ENCODE data around the gene CIRBP.

CIRBP gene

DNA sequence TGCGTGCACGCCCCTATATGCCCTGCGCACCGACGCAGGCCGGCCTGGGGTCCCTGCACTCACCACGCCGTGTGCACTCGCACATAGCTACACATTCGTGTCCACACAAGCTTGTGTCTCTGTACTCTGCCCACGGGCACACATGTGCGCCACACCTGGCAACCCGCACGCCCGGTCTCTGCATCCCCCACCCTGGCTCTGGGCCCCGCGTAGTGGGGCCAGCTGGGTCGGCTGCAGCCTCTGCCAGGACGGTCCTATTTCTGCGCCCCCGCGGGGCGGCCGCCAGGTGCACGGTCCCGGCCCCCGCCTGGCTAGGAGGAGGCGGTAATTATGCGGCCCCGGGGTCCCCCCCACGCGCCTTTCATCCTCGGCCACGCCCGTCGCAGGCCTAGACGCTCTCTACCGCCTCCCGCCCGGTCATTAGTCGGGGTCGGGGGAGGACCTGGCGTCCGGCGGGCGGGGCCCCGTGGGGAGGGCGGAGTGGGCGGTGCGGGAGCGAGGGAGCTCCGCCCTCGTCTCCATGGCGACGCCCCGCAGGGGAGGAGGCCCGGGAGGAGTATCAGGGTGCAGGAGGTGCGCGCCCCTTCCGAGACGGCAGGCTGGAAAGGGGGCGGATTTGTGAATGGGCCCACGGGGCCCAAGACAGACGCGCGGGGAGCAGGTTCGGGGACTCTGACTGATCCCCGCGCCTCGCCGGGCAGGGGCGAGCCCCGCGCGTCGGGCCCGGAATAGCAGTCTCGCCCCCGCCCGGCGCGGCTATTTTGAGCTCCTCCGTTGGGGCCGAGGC, 2.8 kb upstream of the CIRBP start:
- DNase-seq = peak in 43 of 51 donors; percentile 22 to 83 (median 61)

DNA sequence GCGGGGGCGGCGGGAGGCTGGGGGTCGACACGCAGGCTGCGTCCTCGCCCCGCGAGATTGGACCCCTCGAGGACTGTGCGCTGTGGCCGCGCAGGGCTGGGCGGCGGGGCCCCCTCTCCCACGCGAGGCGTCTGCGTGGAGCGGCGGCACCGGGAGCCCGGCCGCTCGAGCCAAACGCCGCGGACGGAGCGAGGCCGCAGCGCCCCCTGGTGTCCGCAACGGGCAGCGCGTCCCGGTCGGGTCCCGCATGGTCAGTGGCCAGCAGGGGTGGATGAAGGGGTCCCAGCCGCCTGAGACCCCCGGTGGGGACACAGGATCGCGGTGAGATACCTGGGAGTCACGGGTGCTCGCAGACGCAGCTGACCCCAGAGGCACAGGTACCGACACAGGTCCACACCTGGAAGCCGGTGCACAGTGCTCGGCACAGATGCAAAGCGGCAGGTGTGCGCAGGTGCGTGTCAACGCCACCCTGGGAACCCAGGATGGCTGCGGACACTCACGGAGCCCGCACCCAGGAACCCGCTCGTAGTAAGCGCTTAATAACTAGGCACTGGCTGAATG, 2.1 kb upstream of the CIRBP start:
- peak in 47 of 51 donors; percentile 14 to 87 (median 61) for DNase-seq

DNA sequence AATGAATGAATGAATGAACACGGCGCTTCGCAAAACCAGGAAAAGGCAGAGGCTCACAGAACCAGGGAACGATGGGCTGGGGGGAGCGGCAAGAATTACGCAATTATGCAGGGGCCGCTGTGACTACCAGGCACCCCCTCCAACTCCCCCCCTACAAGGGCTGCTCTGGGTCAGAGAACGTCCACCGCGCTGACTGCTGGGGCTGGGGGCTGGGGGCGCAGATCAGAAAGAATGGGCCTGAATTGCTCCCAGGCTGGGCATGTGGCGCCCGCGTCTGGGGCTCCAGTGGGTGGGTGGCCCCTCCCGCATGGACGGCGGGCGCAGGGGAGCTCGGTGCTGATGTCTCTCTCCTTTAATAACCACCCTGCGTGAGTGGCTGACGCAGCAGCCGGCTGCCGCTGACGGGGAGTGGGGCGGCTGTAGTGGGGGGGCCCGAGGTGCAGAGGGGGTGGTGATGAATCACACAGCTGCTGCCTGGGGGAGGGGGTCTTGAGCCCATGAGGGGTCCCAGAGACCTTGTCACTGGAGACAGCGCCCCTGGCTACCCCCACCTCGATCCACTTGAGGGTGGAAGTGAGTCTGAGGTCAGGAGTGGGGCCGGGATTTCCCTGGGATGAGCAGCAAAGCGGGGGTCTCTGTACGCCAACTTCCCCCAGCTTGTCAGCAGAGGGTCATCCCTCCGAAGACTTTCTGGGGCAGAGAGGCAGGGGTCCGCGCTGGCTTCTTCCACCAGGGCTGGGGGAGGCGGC, 1.5 kb upstream of the CIRBP start:
- DNase-seq = peak in 11 of 51 donors; percentile 22 to 74 (median 39)

DNA sequence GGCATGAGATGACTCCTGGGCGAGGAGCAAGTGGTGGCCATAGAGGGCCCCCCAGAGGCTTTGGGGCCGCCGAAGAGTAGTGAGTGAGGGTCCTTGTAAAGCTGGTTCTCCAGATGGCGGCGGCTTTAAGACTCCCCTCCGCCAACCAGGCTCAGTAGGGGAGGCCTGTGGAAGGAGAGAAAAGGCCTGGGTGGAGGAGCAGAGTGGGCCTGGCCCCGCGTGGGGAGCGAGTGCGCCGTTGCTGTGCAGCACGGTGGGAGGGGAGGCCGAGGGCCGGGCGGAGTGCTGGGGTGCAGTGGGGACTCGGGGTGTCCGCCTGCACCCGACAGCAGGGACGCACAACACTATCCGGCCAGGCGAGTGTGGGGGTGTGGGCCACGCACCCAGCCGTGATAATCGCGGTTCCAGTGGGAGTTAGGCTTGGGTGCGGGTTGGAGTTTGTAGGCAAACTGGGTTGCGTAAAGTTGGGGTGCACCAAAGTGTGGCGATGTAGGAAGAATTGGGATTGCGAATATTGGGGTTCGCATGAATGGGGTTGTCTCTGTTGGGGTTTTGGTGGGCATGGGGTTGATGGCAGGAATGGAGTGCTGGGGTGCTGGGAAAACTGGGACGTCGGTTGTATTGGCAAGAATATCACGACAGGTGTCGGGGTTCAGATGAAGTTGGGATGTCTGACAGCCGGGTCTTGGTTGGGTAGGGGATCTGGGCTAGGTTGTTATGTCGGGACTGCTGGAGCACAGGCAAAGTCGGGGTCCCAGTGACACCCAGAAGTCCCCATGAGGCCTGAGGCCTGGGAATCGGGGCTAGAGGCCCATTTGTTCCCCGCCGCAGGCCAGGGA, 687 bp upstream of the CIRBP start:
- peak in 2 of 51 donors; percentile 42 to 49 for DNase-seq

DNA sequence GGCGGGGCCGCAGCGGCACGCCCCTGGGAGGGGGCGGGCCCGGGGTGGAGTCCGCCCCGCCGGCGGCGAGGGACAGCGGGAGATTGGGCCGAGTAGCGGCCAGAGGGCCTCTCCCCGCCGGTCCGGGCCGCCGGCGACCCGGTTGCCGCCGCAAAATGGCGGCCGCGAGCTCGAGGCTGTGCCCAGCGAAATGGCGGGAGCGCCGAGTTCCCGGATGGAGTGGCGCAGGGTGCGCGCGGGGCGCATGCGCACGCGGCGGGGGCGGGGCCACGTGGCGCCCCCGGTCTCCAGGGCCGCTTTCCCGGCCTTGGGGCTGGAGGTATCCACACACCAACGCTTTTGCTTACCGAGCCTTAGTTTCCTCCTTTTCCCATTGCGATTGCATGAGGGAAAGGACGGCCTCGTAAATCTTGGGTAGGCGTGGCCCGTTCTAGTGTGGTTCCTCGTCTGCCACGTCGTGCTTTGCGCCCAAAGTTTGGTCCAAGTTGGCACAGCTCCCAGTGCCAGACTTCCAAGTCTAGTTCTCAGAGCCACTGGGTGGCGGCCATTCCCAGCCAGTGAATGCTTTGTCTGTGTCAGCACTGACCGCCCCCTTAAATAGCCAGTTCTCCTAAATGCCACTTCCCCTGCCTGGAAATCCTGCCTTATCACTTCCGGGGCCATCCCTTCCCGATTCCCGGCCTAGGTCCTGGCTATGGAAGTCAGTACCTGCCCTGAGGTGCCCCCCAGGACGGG, 513 bp downstream of the CIRBP start:
- peak in 50 of 51 donors; percentile 37 to 91 (median 77) for DNase-seq

DNA sequence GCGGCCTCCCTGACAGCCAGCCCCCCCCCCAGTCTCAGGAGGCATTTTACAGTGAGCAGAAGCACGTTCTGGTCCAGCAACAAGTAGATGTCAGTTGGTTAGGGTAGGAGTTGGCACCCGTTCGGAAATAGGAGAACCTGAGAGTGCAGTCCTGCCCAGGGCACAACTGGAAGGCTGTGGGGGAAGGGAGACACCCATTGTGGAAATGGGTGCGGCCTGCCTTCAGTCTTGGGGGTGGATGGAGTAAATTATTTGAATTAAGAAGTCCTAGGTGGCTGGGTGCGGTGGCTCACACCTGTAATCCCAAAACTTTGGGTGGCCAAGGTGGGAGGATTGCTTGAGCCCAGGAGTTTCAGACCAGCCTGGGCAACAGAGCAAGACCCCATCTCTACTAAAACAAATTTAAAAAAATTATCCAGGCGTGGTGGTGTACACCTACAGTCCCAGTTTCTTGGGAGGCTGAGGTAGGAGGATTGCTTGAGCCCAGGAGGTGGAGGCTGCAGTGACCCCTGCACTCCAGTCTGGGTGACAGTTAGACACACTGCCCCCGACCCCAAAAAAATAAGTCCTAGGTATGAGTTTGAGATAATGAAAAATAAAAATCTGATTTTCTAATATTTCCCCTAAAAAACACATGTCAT, 1.2 kb downstream of the CIRBP start:
- no peak for DNase-seq

DNA sequence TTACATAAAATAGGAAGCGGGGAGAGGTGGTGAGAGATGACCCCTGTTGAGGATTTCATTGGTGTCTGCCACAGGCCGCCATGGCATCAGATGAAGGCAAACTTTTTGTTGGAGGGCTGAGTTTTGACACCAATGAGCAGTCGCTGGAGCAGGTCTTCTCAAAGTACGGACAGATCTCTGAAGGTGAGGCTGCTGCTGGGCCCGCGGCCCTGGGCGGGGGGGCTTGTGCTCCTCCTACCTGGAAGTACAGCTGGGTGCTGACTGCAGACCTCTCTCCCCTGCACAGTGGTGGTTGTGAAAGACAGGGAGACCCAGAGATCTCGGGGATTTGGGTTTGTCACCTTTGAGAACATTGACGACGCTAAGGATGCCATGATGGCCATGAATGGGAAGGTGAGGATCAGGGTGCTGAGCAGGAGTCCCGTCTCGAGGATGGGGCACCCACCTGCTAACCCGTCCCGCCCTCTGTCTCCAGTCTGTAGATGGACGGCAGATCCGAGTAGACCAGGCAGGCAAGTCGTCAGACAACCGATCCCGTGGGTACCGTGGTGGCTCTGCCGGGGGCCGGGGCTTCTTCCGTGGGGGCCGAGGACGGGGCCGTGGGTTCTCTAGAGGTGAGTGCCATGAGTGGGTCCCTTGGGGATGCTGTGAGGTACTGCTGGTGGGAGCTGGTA, 1.9 kb downstream of the CIRBP start:
- DNase-seq = no peak

DNA sequence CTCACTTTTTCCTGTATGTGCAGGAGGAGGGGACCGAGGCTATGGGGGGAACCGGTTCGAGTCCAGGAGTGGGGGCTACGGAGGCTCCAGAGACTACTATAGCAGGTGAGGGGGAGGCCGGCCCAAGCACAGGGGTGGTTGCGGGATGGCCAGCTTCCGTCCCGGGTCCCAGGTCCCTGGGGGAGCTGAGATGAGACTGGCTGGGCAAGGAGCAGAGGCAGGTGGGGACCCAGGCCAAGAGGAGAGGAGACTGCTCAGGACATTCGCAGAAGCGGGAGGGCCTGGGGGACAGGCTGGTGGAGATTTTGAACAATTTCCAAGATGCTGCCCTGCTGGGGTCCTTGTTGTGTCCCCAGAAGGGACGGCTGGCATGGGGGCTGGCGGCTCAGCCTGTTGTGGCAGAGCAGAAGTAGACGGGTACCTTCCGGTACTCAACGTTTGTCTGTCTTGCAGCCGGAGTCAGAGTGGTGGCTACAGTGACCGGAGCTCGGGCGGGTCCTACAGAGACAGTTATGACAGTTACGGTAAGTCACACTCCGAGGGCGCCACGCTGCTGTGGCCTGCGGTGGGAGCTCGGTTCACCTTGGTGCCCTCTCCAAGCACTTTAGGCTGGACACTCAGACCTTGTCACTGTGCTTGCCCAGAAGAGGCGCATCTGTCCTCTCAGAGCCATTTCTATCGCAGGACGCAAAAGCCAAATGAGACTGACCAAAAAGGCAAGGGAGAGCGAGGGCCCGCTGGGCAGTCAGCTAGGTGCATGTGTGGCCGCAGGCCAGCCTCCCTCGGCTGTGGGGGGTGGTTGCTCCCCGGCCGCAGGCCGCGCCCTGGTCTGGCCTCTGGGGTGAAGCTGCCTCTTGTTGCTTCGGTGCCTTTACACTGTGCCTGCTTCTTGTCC, 2.6 kb downstream of the CIRBP start:
- DNase-seq = peak in 1 of 51 donors; percentile 35

DNA sequence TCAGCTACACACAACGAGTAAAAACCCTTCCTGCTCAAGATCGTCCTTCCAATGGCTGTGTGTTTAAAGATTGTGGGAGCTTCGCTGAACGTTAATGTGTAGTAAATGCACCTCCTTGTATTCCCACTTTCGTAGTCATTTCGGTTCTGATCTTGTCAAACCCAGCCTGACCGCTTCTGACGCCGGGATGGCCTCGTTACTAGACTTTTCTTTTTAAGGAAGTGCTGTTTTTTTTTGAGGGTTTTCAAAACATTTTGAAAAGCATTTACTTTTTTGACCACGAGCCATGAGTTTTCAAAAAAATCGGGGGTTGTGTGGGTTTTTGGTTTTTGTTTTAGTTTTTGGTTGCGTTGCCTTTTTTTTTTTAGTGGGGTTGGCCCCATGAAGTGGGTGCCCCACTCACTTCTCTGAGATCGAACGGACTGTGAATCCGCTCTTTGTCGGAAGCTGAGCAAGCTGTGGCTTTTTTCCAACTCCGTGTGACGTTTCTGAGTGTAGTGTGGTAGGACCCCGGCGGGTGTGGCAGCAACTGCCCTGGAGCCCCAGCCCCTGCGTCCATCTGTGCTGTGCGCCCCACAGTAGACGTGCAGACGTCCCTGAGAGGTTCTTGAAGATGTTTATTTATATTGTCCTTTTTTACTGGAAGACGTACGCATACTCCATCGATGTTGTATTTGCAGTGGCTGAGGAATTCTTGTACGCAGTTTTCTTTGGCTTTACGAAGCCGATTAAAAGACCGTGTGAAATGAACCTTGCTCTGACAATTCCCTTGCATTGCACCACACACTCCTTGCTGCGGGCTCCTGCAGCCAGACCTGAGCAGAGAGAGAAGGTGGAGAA, 3.5 kb downstream of the CIRBP start:
- peak in 9 of 51 donors; percentile 11 to 36 (median 19) for DNase-seq

DNA sequence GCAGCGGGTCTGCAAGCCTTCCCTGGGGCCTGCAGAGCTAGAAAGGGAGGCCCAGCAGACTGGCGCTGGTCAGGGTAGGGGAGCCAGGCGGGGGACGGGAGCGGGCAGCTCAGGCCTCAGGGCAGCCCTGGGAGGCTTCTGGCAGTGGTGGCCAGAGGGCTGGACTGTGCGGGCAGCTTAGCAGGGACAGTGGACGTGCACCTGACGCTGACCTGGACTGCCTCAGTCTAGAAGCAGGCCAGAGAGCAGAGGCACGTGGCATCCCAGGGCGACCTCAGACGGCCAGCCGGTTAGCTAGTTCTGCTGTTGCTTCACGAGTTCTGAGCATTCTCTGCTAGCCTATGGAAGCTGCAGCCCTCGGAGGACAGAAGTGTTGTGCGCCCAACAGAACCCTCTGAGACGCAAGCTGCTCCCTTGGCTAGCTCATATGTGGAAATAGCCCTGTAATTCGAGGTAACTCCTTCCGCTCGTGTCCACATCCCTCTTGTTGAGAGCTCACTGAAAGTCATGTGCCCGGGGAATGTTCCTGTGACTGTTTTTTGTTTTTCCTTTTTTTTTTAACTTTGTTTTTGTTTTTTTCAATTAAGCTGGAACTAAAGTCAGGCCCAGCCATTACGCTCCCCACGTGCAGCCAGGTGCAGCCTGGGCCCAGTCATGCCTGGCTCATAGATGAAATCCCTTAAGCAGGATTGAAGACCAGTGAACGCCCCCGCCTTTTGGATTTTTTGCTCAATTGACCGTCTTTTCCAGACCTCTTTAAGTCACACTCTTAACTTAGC, 4.3 kb downstream of the CIRBP start:
- no peak for DNase-seq

DNA sequence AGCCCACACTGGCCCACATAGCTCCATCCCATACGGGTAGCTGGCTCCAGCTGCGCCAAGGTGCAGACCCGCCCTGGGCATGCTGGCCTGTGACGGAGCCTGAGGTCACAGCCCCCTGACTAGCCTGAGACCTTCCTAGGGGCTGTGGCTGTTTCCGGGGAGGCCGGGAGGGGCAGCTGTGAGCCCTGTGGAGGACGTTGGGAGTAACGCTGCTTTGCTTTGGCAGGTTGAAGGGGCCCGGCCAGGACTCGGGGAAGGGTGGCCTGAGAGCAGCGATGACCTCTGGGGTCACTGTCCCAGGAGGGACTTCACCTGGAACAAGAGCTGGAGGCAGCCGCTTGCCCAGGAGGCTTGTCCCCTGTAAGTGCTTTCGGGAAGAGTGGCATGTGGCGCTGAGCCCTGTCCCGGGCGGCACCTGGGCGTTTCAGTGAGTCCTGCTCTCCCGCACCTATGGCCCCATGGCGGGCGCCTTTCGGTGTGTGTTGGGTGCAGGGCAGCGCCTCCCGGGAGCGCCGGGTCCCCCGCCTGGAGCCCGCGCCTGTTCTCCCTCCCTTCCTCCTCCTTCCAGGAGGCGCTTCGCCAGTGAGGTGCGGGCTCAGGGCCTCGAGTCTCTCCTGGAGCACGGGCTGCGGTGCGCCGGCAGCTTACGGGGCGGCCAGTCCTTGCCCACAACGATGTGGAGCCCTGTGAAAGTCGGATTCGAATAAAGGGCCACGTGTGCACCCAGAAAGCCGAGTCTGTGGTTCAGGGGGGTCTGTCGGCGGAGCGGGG, 5.1 kb downstream of the CIRBP start:
- DNase-seq = no peak

DNA sequence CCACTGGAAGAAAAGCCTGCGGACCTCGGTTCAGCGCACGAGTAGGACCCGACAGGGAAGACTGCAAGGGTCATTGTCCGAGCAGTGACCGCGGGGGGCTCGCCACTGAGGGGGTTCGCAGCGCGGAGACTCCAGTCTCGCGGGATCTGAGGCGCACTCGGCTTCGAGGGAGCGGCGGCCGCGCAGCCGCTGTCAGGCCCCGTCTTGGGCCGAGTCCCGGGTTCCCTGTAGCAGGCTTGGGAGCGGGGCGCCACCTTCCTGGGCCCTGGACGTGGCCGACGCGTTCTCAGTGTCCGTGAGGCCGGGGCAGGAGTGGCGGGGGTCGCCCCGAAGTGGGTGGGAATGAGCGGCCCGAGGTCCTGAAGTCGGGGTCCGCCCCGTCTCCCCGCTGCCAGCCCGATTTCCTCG, 5.7 kb downstream of the CIRBP start:
- DNase-seq = no peak

DNA sequence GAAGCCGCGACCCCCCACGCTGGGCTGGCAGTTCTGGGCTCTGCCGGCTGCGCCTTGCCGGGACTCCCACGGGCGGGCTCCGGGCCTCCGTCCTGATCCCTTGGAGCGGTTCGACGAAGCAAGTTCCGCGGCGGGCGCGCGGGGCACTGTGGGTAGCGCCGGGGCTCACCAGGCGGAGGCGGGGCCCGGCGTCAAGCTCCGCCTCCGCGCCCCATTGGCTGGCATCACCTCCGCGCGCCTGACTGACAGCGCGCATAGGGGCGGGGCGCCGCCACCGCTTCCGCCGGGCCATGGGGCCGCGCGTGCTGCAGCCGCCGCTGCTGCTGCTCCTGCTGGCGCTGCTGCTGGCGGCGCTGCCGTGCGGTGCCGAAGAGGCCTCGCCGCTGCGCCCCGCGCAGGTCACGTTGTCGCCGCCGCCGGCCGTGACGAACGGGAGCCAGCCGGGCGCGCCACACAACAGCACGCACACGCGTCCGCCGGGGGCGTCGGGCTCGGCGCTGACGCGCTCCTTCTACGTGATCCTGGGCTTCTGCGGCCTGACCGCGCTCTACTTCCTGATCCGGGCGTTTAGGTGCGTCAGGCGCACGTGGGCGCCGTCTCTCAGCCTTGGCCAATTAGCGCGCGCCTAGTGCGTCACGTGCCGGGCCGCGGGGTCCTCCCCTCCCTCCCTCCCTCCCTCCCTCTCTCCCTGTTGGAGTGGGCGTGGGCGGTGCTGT, 6.3 kb downstream of the CIRBP start, which contains the start of gene FAM174C:
TSS of gene FAM174C (plus strand) at position 271 of the 716 bp plus-strand sequence. CDS start at position 291, 20 bp downstream.
- peak; percentile 66 to 98 (median 92) for DNase-seq

DNA sequence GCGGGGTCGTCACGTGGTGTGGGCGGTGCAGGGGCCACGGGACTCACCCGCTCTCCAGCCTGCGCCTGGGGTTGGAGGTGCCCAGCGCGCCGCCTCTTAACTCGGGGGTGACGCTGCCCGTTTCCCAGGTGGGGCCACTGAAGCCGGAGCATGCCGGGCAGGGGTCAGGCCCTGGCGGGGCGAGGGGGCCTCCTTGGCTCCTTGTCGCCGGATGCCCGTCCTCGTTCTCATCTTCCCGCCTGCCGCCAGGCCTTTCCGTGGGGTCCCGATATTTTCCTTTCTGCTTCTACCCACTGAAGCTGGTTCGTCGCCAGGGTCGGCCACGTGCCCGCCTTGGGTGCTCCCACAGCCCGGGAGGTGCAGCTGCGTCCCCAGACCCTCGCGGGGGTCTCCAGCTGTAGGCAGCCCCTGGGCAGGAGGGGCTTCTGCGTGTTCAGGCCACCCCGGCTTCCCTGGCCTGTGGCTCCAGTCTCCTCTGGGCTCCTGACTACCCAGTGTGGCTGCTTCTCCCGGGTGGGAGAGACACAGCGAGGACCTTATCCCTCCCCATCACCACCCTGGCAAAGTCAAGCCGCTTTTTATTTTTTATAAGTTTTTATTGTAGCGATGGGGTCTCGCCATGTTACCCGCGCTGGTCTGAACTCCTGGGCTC, 7.0 kb downstream of the CIRBP start:
- DNase-seq = peak in 2 of 51 donors; percentile 55

DNA sequence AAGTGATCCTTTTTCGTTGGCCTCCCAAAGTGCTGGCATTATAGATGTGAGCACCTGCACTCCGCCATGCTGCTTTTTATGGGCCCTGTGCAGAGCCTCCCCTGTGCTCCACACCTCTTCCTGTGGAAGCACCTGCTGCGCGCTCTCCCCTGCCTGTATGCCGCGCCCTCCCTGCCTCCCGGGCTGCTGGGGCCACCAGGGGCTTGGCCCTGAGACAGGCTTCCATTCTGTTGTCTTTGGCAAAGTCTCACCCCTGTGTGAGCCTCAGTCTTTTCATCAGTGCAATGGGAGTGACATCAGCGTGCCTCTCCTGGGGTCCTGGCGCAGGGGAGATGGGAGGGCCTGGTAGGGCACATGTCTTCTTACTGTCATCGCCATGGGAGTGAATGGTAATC, 7.5 kb downstream of the CIRBP start:
- DNase-seq = no peak
